GM10266 (cell line): ENCODE results near the gene TMEM187.

Experiments
- DNase-seq: peaks from one replicate; pipeline ENCODE4 v3.0.0; 2012; ENCODE audit errors: extremely low spot score
- TF ChIP-seq, protein P1 (sequence below): IDR thresholded peaks from 2 replicates; pipeline ENCODE4 v1.5.1; 2012; ENCODE audit warnings: mild to moderate bottlenecking, low read depth; ENCODE audit not compliant: control insufficient read depth, insufficient read depth; ENCODE audit errors: missing control alignments

TMEM187 gene

DNA sequence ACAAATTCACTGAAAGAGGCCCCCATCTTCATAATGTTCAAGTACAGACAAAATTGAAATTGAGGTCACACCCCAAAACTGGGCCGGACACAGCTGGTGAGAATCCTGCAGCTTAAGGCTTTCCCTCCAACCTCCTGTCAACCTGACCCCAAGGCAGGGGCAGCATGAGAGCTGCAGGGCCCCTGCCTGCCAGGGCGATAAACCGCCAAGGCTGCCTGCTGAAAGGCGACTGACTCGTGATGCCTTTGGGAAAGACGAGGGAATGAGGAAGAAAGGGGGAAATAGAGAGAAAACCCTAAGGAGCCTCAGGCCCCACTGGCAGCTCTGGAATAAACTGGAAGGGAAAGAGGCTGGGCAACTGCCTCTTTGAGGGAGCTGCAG, 54.5 kb downstream of the TMEM187 start:
- no peak for DNase-seq
- TF ChIP-seq, protein P1, sequence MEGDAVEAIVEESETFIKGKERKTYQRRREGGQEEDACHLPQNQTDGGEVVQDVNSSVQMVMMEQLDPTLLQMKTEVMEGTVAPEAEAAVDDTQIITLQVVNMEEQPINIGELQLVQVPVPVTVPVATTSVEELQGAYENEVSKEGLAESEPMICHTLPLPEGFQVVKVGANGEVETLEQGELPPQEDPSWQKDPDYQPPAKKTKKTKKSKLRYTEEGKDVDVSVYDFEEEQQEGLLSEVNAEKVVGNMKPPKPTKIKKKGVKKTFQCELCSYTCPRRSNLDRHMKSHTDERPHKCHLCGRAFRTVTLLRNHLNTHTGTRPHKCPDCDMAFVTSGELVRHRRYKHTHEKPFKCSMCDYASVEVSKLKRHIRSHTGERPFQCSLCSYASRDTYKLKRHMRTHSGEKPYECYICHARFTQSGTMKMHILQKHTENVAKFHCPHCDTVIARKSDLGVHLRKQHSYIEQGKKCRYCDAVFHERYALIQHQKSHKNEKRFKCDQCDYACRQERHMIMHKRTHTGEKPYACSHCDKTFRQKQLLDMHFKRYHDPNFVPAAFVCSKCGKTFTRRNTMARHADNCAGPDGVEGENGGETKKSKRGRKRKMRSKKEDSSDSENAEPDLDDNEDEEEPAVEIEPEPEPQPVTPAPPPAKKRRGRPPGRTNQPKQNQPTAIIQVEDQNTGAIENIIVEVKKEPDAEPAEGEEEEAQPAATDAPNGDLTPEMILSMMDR, result no peak

- TF ChIP-seq, protein P1, result no peak
- DNase-seq, result no peak
These were observed 55.4 kb downstream of the TMEM187 start for GRCh38 chrX:154027986-154028385.

DNA sequence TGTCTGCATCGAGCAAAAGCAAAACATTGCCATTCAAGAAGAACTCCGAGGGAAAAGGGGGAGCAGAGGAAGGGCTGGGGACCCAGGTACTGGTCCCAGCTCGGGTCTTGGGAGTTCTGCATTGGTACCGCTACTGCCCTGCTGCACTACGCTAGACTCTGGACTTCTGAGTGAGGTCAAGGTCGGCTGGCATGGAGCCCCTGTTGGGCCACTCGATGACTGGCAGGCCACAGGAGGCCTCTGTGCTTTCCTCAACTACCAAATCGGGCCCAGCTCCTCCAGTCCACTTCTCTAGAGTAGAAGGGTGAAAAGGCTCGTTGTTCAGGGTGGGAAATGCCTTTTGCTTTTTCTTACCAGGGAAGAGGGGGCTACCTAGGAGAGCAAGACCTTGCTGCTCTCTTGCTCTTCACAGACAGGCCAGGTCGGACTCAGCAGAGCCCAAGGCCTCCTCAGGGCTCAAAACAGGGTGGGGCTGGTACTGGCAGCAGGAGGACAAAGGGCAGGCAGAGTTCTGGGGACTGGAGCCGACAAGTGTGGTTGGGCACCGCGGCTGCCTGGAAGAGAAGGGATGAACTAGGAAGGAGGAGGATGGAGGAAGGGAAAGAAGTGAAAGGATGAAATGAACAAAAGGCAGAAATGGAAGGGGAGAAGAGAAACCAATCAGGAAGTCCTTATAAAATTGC, 56.1 kb downstream of the TMEM187 start:
- TF ChIP-seq, protein P1, result no peak
- no peak for DNase-seq

GRCh38 chrX:154029439-154029838, 56.9 kb downstream of the TMEM187 start:
- TF ChIP-seq, protein P1, result no peak
- DNase-seq, result no peak

- TF ChIP-seq, protein P1, result no peak
- DNase-seq, result no peak
These were observed 57.7 kb downstream of the TMEM187 start for GRCh38 chrX:154030266-154030665.

- DNase-seq, result no peak
- TF ChIP-seq, protein P1, result no peak
These were observed 58.3 kb downstream of the TMEM187 start for GRCh38 chrX:154030715-154031305.

- no peak for DNase-seq
- TF ChIP-seq, protein P1, result no peak
These were observed 59.6 kb downstream of the TMEM187 start for GRCh38 chrX:154032160-154032559.
